ENCODE data around the gene RPS5.
"Not testable (repeated sequence)": the region's sequence is repeated elsewhere in the genome, so short reads cannot be mapped to it uniquely, and the experiment has no call there.

Gene RPS5

DNA sequence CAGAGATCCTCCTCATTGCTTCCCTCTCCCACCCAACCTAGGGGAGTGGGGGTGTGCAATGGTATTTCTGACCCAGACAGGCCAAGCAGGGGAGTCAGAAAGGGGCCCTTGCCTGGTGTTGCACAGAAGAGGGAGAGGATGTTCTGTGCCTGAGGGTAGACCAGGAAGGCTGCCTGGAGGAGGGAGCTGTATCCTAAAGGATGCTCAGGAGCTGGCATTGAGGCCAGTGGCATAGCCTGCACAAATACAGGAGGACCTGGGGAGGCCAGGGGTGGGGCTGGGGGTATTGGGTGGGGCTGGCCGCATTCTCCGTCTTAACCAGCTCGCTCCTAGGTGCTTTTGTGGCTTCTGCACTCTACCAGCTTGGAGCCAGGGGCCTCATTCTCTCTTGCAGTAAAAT is 12.8 kb downstream of the RPS5 start:
- no peaks in the 10 kb centered on the region for H3K27me3 ChIP-seq (ENCODE audit: low read depth, low read length)
- TF ChIP-seq EZH2phosphoT487 (IDR thresholded peaks at IDR 0.05; ENCODE audit: low read depth): no peak
- TF ChIP-seq, protein P1, sequence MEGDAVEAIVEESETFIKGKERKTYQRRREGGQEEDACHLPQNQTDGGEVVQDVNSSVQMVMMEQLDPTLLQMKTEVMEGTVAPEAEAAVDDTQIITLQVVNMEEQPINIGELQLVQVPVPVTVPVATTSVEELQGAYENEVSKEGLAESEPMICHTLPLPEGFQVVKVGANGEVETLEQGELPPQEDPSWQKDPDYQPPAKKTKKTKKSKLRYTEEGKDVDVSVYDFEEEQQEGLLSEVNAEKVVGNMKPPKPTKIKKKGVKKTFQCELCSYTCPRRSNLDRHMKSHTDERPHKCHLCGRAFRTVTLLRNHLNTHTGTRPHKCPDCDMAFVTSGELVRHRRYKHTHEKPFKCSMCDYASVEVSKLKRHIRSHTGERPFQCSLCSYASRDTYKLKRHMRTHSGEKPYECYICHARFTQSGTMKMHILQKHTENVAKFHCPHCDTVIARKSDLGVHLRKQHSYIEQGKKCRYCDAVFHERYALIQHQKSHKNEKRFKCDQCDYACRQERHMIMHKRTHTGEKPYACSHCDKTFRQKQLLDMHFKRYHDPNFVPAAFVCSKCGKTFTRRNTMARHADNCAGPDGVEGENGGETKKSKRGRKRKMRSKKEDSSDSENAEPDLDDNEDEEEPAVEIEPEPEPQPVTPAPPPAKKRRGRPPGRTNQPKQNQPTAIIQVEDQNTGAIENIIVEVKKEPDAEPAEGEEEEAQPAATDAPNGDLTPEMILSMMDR (IDR thresholded peaks at IDR 0.05; ENCODE audit: low read depth, low read length): no peak
- no peak overlapping the region for H2AFZ ChIP-seq (ENCODE audit: low read depth, low read length)
- no peak overlapping the region for H3K27ac ChIP-seq (ENCODE audit: low read length)
- H3K36me3 ChIP-seq (replicated peaks; ENCODE audit: low read depth, low read length): peaks cover 23% of the 10 kb centered on the region
- no peaks in the 10 kb centered on the region for H3K9me3 ChIP-seq (ENCODE audit: insufficient read depth, low read length)
- H3K79me2 ChIP-seq (ENCODE audit: low read length): peaks cover 4% of the 10 kb centered on the region
- H3K4me3 ChIP-seq (ENCODE audit: low read length): no peak overlapping the region
- peaks cover 11% of the 10 kb centered on the region for H3K4me1 ChIP-seq (ENCODE audit: low read length)
- H3K4me2 ChIP-seq (ENCODE audit: low read length): no peak overlapping the region
- H4K20me1 ChIP-seq (ENCODE audit: insufficient read depth, low read length): peaks cover 7% of the 10 kb centered on the region
- no peak overlapping the region for H3K9ac ChIP-seq (ENCODE audit: low read length)

DNA sequence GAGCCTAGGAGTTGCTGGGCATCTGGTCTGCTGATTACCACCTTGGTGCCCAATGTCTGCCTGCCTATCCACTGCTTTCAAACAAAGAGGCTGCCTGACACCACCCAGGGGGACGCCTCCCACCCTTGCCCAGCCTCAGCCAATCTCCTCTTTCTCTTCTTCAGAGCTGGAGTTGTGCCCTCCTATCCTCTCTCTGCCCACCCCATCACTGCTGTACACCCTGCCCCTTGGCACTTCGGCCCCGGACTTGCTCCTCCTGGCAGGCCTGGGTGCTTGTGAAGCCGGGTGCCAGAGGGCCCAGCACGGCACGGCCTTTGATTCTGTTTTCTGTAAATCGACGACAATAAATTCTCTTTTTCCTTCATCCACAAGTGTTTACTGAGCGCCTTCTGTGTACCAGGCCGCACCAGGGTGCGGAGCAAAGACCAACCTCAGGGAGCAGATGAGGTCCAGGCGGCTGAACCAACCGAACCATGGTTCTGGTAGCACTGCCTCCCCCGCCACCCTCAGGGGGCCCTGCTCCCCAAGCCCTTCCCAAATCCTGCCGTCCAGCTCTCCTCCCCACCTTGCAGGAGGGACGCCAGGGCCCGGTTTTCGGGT is 13.3 kb downstream of the RPS5 start:
- Histone ChIP-seq H3K4me1 (ENCODE audit: low read length) (peaks cover 11% of the 10 kb centered on the region), H3K27me3 (ENCODE audit: low read depth, low read length) (no peaks in the 10 kb centered on the region), H3K36me3 (replicated peaks; ENCODE audit: low read depth, low read length) (peaks cover 18% of the 10 kb centered on the region), H3K27ac (ENCODE audit: low read length) (no peak overlapping the region), H2AFZ (ENCODE audit: low read depth, low read length) (peak overlapping the region; percentile 29; the same call in 1 of the 2 replicates), H4K20me1 (ENCODE audit: insufficient read depth, low read length) (0 out of 2 replicates have a peak, but pooled peaks cover 2% of the 10 kb centered on the region), H3K9me3 (ENCODE audit: insufficient read depth, low read length) (no peaks in the 10 kb centered on the region), H3K79me2 (ENCODE audit: low read length) (peaks cover 4% of the 10 kb centered on the region), H3K9ac (ENCODE audit: low read length) (peak overlapping the region; percentile 56), H3K4me2 (ENCODE audit: low read length) (peak overlapping the region; percentile 90), H3K4me3 (ENCODE audit: low read length) (peak overlapping the region; percentile 78)
- TF ChIP-seq, protein P1 (IDR thresholded peaks at IDR 0.05; ENCODE audit: low read depth, low read length): no peak
- no peak for TF ChIP-seq EZH2phosphoT487 (IDR thresholded peaks at IDR 0.05; ENCODE audit: low read depth)

DNA sequence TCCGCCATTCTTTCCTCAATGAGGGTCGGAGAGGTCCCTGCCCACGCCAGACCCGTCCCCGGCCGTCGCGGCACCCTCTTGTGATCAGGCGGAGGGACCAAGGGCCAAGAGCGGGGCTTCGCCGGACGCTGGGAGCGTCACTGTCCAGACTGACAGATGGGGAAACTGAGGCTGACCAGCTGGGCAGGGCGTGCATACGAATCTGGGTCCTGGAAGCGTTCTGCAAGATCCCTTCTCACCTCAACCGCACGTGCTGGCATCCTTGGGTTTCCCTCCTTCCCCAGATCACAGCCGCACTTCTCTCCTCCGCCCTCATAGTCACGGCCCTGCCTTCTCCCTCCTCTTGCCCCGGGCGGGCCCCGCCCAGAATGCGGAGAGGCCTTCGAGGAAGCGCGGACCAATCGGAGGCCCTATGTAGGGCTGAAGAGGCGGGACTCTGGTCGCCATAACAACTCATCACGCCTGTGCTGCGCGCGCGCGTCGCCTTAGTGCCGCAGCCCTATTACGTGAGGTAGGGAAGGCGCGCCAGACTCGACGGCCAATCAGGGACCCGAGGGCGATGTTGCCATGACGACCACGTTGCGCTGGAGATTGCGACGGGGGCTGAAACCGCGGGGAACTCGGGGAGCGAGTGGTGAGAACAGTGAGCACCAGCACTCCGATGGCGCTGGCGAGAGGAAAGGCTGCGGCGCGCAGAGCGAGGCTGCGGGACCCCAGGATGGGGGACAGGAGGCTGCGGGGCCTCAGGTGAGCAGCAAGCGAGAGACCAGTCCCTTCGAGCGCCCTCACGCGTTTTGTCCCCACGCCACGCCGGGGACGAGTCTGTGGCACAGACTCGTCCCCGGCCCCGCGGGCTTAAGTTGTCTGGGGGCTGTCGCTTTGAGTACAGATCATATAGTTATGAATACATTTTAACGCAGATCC is 14.1 kb downstream of the RPS5 start:
- Histone ChIP-seq H3K36me3 (replicated peaks; ENCODE audit: low read depth, low read length) (peaks cover 12% of the 10 kb centered on the region), H3K27ac (ENCODE audit: low read length) (peak overlapping the region; percentile 45), H3K79me2 (ENCODE audit: low read length) (peaks cover 4% of the 10 kb centered on the region), H3K27me3 (ENCODE audit: low read depth, low read length) (no peaks in the 10 kb centered on the region), H3K4me1 (ENCODE audit: low read length) (peaks cover 11% of the 10 kb centered on the region), H4K20me1 (ENCODE audit: insufficient read depth, low read length) (no peaks in the 10 kb centered on the region), H3K4me2 (ENCODE audit: low read length) (peak overlapping the region; percentile 90), H3K9me3 (ENCODE audit: insufficient read depth, low read length) (no peaks in the 10 kb centered on the region), H3K4me3 (ENCODE audit: low read length) (peak overlapping the region; percentile 82), H2AFZ (ENCODE audit: low read depth, low read length) (peak overlapping the region; percentile 44; the same call in 1 of the 2 replicates), H3K9ac (ENCODE audit: low read length) (peak overlapping the region; percentile 75)
- TF ChIP-seq, protein P1 (IDR thresholded peaks at IDR 0.05; ENCODE audit: low read depth, low read length): peak; percentile 25; the same call in 1 of the 2 replicates
- no peak for TF ChIP-seq EZH2phosphoT487 (IDR thresholded peaks at IDR 0.05; ENCODE audit: low read depth)

DNA sequence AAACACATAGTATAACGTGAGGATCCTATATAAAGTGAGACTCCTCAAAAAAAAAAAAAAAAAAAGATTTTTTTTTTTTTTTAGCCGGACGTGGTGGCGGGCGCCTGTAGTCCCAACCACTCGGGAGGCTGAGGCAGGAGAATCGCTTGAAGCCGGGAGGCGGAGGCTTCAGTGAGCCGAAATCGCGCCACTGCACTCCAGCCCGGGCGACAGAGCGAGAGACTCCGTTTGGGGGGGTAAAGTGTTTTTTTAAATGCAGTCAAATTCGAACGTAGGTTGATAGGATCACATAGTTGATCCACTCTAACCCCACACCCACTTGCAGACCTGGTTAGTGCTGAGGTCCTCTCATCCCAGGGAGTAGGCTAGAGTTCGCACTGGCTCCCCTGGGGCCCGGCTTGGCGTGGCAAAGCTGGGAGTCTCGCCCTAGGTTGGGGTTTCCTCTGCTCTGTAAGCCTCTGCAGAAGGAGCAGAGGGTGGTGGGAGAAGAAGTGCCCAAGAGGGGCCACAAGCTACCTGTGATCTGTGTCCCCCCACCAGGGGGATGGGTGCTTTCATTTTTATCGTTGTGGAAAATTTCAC is 14.9 kb downstream of the RPS5 start:
- no peak for TF ChIP-seq EZH2phosphoT487 (IDR thresholded peaks at IDR 0.05; ENCODE audit: low read depth)
- TF ChIP-seq, protein P1 (IDR thresholded peaks at IDR 0.05; ENCODE audit: low read depth, low read length): no peak
- H3K36me3 ChIP-seq (replicated peaks; ENCODE audit: low read depth, low read length): peaks cover 9% of the 10 kb centered on the region
- H4K20me1 ChIP-seq (ENCODE audit: insufficient read depth, low read length): no peaks in the 10 kb centered on the region
- no peaks in the 10 kb centered on the region for H3K27me3 ChIP-seq (ENCODE audit: low read depth, low read length)
- H3K4me2 ChIP-seq (ENCODE audit: low read length): peak overlapping the region; percentile 64
- H2AFZ ChIP-seq (ENCODE audit: low read depth, low read length): no peak overlapping the region
- peak overlapping the region; percentile 75 for H3K9ac ChIP-seq (ENCODE audit: low read length)
- H3K4me1 ChIP-seq (ENCODE audit: low read length): peaks cover 11% of the 10 kb centered on the region
- no peaks in the 10 kb centered on the region for H3K9me3 ChIP-seq (ENCODE audit: insufficient read depth, low read length)
- H3K4me3 ChIP-seq (ENCODE audit: low read length): peak overlapping the region; percentile 82
- H3K27ac ChIP-seq (ENCODE audit: low read length): peak overlapping the region; percentile 45
- peaks cover 4% of the 10 kb centered on the region for H3K79me2 ChIP-seq (ENCODE audit: low read length)

DNA sequence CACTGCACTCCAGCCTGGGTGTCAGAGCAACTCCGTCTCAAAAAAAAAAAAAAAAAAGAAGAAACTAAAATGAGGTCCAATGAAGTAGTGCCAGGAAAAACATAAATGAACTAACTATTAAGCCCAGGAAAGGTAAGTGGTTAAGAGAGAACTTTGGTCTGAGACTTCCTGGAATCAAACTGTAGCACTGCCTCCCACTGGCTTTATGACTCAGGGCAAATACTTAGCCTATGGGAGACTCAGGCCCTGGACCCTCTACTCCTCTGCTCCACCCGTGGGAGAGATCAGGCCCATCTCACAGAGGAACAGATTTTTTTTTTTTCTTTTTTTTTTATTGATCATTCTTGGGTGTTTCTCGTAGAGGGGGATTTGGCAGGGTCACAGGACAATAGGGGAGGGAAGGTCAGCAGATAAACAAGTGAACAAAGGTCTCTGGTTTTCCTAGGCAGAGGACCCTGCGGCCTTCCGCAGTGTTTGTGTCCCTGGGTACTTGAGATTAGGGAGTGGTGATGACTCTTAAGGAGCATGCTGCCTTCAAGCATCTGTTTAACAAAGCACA is 16.9 kb downstream of the RPS5 start:
- H2AFZ ChIP-seq (ENCODE audit: low read depth, low read length); H3K4me2 ChIP-seq (ENCODE audit: low read length); H3K9ac ChIP-seq (ENCODE audit: low read length): not testable (repeated sequence)

More for the DNA sequence above, 16.9 kb downstream of the RPS5 start:
- Histone ChIP-seq H3K79me2 (ENCODE audit: low read length) (peaks cover 18% of the 10 kb centered on the region), H3K4me1 (ENCODE audit: low read length) (peaks cover 17% of the 10 kb centered on the region)
- H3K36me3 ChIP-seq (replicated peaks; ENCODE audit: low read depth, low read length); H3K27ac ChIP-seq (ENCODE audit: low read length); H4K20me1 ChIP-seq (ENCODE audit: insufficient read depth, low read length); H3K4me3 ChIP-seq (ENCODE audit: low read length); H3K27me3 ChIP-seq (ENCODE audit: low read depth, low read length); H3K9me3 ChIP-seq (ENCODE audit: insufficient read depth, low read length): not testable (repeated sequence)

Measured in OCI-LY3 (cell line).